Breast epithelium (tissue), 4 donors: Measurements from ENCODE around the gene SLC35F1. TPM values are rescaled to one million over a fixed set of nuclear protein-coding genes. Genes with fewer than 3 reads are reported as not detected.
"Not testable (repeated sequence)": the region's sequence is repeated elsewhere in the genome, so short reads cannot be mapped to it uniquely, and the experiment has no call there.

Experiments used
- DNase-seq, 2 donors: peaks; one replicate each; pipeline ENCODE4 v3.0.0-alpha.2; 2019; ENCODE audit warnings: low spot score in 2 of 2
- H3K27ac ChIP-seq, 2 donors: fragments of 200-600 bp; sonication (generic) in 1 of 2; one replicate each; pipeline ENCODE4 v1.5.1; 2016 to 2019; ENCODE audit warnings: mild to moderate bottlenecking in 1 of 2
- H3K27me3 ChIP-seq, 2 donors: fragments of 200-600 bp; sonication (generic) in 1 of 2; one replicate each; pipeline versions ENCODE4 v1.5.1 to v1.6.0; 2017 to 2019; ENCODE audit warnings: control low read depth in 1 of 2, mild to moderate bottlenecking in 1 of 2
- H3K36me3 ChIP-seq: fragments of 200-600 bp; one replicate; pipeline ENCODE4 v1.5.1; 2019
- H3K4me1 ChIP-seq, 2 donors: fragments of 200-600 bp; sonication (generic); one replicate each; pipeline ENCODE4 v1.5.1; 2016 to 2019; ENCODE audit warnings: control low read depth in 1 of 2
- H3K4me3 ChIP-seq, 3 donors: fragments of 200-600 bp; sonication (generic); 1 replicate in 2 of 3; 2 replicates in 1 of 3; pipeline ENCODE4 v1.5.1; 2016 to 2019; ENCODE audit warnings: mild to moderate bottlenecking in 3 of 3, moderate library complexity in 2 of 3
- H3K9me3 ChIP-seq, 2 donors: fragments of 200-600 bp; sonication (generic) in 1 of 2; one replicate each; pipeline ENCODE4 v1.5.1; 2016 to 2019; ENCODE audit warnings: control low read depth in 1 of 2
- CTCF ChIP-seq, 3 donors: fragments of 450-650 bp; IDR thresholded peaks; one replicate each; pipeline ENCODE4 v1.5.1; 2016 to 2017; ENCODE audit warnings: antibody characterized with exemption in 3 of 3, mild to moderate bottlenecking in 3 of 3, moderate library complexity in 3 of 3
- POLR2A ChIP-seq: fragments of 450-650 bp; IDR thresholded peaks from one replicate; pipeline ENCODE4 v1.6.1; 2016; ENCODE audit warnings: antibody characterized with exemption, mild to moderate bottlenecking, moderate library complexity
- POLR2AphosphoS5 ChIP-seq, 3 donors: sonication (generic); formaldehyde crosslinking; IDR thresholded peaks; one replicate each; pipeline ENCODE4 v1.6.1; 2017; ENCODE audit warnings: antibody characterized with exemption in 3 of 3
- intact Hi-C: fragments of 100-400 bp; cut with DNase I; formaldehyde crosslinking; loops from one replicate; pipeline ENCODE4 v1.15.1; 2023; ENCODE audit warnings: low total_unique reads
- total RNA-seq, 3 donors: library from RNA; depleted of rRNA; stranded (reverse); fragments of >200 nt; gene quantifications; one replicate each; pipeline ENCODE4 v1.1.0, GENCODE V29; 2016

Gene SLC35F1
- total RNA-seq, 3 donors from 2014 or later = 0.66 to 2.5 (median 0.80) TPM

- Histone ChIP-seq H3K9me3 (no peaks in the 10 kb centered on the region), H3K27me3 (no peaks in the 10 kb centered on the region), H3K4me3 (no peak overlapping the region), H3K4me1 (no peaks in the 10 kb centered on the region), H3K36me3 (no peaks in the 10 kb centered on the region), H3K27ac (no peak overlapping the region)
- DNase-seq = no peak
- TF ChIP-seq CTCF (IDR thresholded peaks at IDR 0.05) (no peak), POLR2A (no peak), POLR2AphosphoS5 (IDR thresholded peaks at IDR 0.05) (no peak)
- intact Hi-C loops = no loop called here
Observed at GRCh38 chr6:118016532-118016931, 109.5 kb downstream of the SLC35F1 start.

GRCh38 chr6:118017301-118017848 lies 110.3 kb downstream of the SLC35F1 start:
- intact Hi-C loops = no loop called here
- no peak for DNase-seq
- no peaks in the 10 kb centered on the region for H3K9me3 ChIP-seq
- H3K27ac ChIP-seq = no peak overlapping the region
- no peaks in the 10 kb centered on the region for H3K27me3 ChIP-seq
- H3K36me3 ChIP-seq = no peaks in the 10 kb centered on the region
- H3K4me1 ChIP-seq = no peaks in the 10 kb centered on the region
- no peak for TF ChIP-seq POLR2AphosphoS5 (IDR thresholded peaks at IDR 0.05)
- no peak for TF ChIP-seq CTCF (IDR thresholded peaks at IDR 0.05)
- TF ChIP-seq POLR2A = no peak
- no peak overlapping the region for H3K4me3 ChIP-seq

- intact Hi-C loops = no loop called here
- Histone ChIP-seq H3K9me3 (no peaks in the 10 kb centered on the region), H3K27me3 (no peaks in the 10 kb centered on the region), H3K4me1 (no peaks in the 10 kb centered on the region), H3K27ac (no peak overlapping the region), H3K4me3 (no peak overlapping the region), H3K36me3 (no peaks in the 10 kb centered on the region)
- no peak for DNase-seq
- no peak for TF ChIP-seq CTCF (IDR thresholded peaks at IDR 0.05)
Observed at GRCh38 chr6:118023771-118024170, 116.7 kb downstream of the SLC35F1 start.

- no peak for TF ChIP-seq POLR2AphosphoS5 (IDR thresholded peaks at IDR 0.05)
- TF ChIP-seq CTCF (IDR thresholded peaks at IDR 0.05) = no peak
- TF ChIP-seq POLR2A = no peak
- no peak for DNase-seq
- H3K36me3 ChIP-seq = no peaks in the 10 kb centered on the region
- H3K27me3 ChIP-seq = no peaks in the 10 kb centered on the region
- H3K27ac ChIP-seq = no peak overlapping the region
- H3K9me3 ChIP-seq = peaks cover 0 to 9% of the 10 kb centered on the region in 2 donors
- intact Hi-C loops = no loop called here
- H3K4me3 ChIP-seq = no peak overlapping the region
- H3K4me1 ChIP-seq = no peaks in the 10 kb centered on the region
Observed at GRCh38 chr6:118029967-118030366, 122.9 kb downstream of the SLC35F1 start.

GRCh38 chr6:118037479-118037878 lies 130.4 kb downstream of the SLC35F1 start:
- DNase-seq, H3K4me3 ChIP-seq, intact Hi-C loops, H3K27ac ChIP-seq, H3K4me1 ChIP-seq, H3K36me3 ChIP-seq, H3K27me3 ChIP-seq: not testable (repeated sequence)
- peaks cover 0 to 19% of the 10 kb centered on the region in 2 donors for H3K9me3 ChIP-seq

GRCh38 chr6:118042855-118043254 lies 135.8 kb downstream of the SLC35F1 start:
- H3K4me3 ChIP-seq = no peak overlapping the region
- intact Hi-C loops = no loop called here
- DNase-seq = no peak
- no peaks in the 10 kb centered on the region for H3K9me3 ChIP-seq
- no peaks in the 10 kb centered on the region for H3K4me1 ChIP-seq
- TF ChIP-seq POLR2AphosphoS5 (IDR thresholded peaks at IDR 0.05) = no peak
- TF ChIP-seq CTCF (IDR thresholded peaks at IDR 0.05) = no peak
- no peak for TF ChIP-seq POLR2A
- no peak overlapping the region for H3K27ac ChIP-seq
- H3K36me3 ChIP-seq = no peaks in the 10 kb centered on the region
- no peaks in the 10 kb centered on the region for H3K27me3 ChIP-seq
